Natural killer cell (primary cell): ENCODE data around the gene NAPEPLD. TPM values are rescaled to one million over a fixed set of nuclear protein-coding genes. Genes with fewer than 3 reads are reported as not detected.

Experiments used
- ATAC-seq, 3 donors: fragments of 150-1000 bp in 2 of 3; fragments of 200-7000 bp in 1 of 3; cut with Tn5 transposase; 1 replicate in 1 of 3; 2 replicates in 2 of 3; pipeline ENCODE4 v1.10.0; 2021; ENCODE audit warnings: mild to moderate bottlenecking in 2 of 3, moderate library complexity in 2 of 3
- DNase-seq, 2 donors: peaks; one replicate each; pipeline versions ENCODE4 v3.0.0 to v3.0.0-alpha.2; 2013 to 2021; ENCODE audit warnings: mixed read lengths in 1 of 2
- H3K27ac ChIP-seq: one replicate; pipeline ENCODE4 v1.5.1; 2013; ENCODE audit warnings: mild to moderate bottlenecking, low read length
- H3K27me3 ChIP-seq: one replicate; pipeline ENCODE4 v1.6.1; 2013; ENCODE audit warnings: low read length; ENCODE audit not compliant: control insufficient read depth, insufficient read depth
- H3K36me3 ChIP-seq: one replicate; pipeline ENCODE4 v1.6.1; 2013; ENCODE audit warnings: low read length; ENCODE audit not compliant: control insufficient read depth, insufficient read depth
- H3K4me1 ChIP-seq: one replicate; pipeline ENCODE4 v1.6.1; 2013; ENCODE audit warnings: low read length; ENCODE audit not compliant: control insufficient read depth, insufficient read depth
- H3K4me3 ChIP-seq: one replicate; pipeline ENCODE4 v1.5.1; 2013; ENCODE audit warnings: low read length
- H3K9me3 ChIP-seq: one replicate; pipeline ENCODE4 v1.6.1; 2013; ENCODE audit warnings: low read length; ENCODE audit not compliant: control insufficient read depth, insufficient read depth
- H3K27ac Mint-ChIP-seq, 2 donors: one replicate each; pipeline ENCODE4 v1.8.0; 2022; ENCODE audit warnings: mild to moderate bottlenecking in 2 of 2, mixed read lengths in 2 of 2, moderate library complexity in 1 of 2
- H3K27me3 Mint-ChIP-seq, 2 donors: one replicate each; pipeline ENCODE4 v1.8.0; 2022; ENCODE audit warnings: low read depth in 2 of 2, mixed read lengths in 2 of 2
- H3K36me3 Mint-ChIP-seq: one replicate; pipeline ENCODE4 v1.8.0; 2022; ENCODE audit warnings: mixed read lengths
- H3K4me1 Mint-ChIP-seq, 2 donors: one replicate each; pipeline ENCODE4 v1.8.0; 2022; ENCODE audit warnings: mixed read lengths in 2 of 2
- H3K4me3 Mint-ChIP-seq: one replicate; pipeline ENCODE4 v1.8.0; 2022; ENCODE audit warnings: mild to moderate bottlenecking, moderate library complexity, mixed read lengths
- H3K9me3 Mint-ChIP-seq, 2 donors: one replicate each; pipeline ENCODE4 v1.8.0; 2022; ENCODE audit warnings: mixed read lengths in 2 of 2
- WGBS: methylation state at CpG from one replicate; pipeline ENCODE4 v1.1.7; 2013; ENCODE audit warnings: missing lambda C conversion rate; ENCODE audit not compliant: insufficient coverage; 5-methylcytosine and 5-hydroxymethylcytosine counted together
- intact Hi-C: fragments of 100-400 bp; cut with micrococcal nuclease; formaldehyde crosslinking; loops from one replicate; pipeline ENCODE4 v1.14.2; 2022
- total RNA-seq, 4 donors: library from RNA; stranded (reverse); fragments of 120-200 nt in 1 of 4; gene quantifications; one replicate each; pipeline versions ENCODE4 v1.2.3 to v1.2.4, GENCODE V29; 2013 to 2022
- TF ChIP-seq, protein P1 (sequence below): fragments of 200-600 bp; IDR thresholded peaks from one replicate; pipeline ENCODE4 v1.8.0; 2022; ENCODE audit warnings: antibody characterized with exemption

The NAPEPLD gene
- total RNA-seq, 3 donors from 2014 or later (not counting 1 experiment from before 2014, with no cell fraction given): 5.3 to 6.7 (median 5.9) TPM

DNA sequence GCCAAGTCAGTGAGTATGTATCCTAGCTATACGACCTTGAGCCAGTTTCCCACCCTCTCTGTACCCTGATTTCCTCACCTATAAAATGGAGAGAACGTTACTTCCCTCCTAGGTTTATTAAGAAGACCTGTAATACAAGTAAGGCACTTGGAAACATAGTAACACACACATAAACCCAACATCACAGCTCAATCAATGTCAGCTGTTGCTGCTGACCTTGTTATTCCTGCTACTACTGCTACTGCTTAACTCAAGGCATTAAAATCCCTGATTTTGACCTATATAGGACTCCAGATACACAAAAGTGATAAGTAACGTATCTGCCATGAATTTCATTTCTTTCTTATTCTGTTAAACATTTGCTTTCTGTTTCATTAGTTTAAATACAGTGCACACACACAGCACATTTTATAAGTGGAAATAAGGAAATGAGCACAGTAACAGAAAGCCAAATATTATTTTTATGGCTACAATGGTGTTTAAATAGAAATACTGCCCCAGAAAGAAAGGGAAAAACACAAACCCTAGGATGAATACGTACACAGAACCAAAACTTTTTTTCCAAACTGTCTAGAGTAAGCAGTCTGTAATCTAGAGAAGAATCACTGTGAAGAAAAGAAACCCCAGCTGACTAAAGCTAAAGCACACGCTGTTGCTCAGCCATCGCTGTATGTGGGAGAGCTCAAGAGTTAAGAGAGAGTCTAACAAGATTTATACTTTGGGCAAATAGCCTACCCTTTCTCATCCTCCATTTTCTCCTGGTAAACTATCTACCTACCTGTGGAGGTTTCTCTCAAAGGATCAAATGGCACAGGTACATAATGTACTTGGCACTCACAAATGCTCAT lies 19.0 kb downstream of the NAPEPLD start:
- ATAC-seq (no peak), DNase-seq (no peak)
- TF ChIP-seq, protein P1, sequence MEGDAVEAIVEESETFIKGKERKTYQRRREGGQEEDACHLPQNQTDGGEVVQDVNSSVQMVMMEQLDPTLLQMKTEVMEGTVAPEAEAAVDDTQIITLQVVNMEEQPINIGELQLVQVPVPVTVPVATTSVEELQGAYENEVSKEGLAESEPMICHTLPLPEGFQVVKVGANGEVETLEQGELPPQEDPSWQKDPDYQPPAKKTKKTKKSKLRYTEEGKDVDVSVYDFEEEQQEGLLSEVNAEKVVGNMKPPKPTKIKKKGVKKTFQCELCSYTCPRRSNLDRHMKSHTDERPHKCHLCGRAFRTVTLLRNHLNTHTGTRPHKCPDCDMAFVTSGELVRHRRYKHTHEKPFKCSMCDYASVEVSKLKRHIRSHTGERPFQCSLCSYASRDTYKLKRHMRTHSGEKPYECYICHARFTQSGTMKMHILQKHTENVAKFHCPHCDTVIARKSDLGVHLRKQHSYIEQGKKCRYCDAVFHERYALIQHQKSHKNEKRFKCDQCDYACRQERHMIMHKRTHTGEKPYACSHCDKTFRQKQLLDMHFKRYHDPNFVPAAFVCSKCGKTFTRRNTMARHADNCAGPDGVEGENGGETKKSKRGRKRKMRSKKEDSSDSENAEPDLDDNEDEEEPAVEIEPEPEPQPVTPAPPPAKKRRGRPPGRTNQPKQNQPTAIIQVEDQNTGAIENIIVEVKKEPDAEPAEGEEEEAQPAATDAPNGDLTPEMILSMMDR: no peak
- WGBS: 76% methylated on average over 3 of the region's 6 CpGs
- intact Hi-C loops: no loop called here
- Mint-ChIP-seq H3K4me3 (no peak overlapping the region), H3K27ac (peak overlapping the region; percentile 24 to 37), H3K36me3 (peaks cover 17% of the 10 kb centered on the region), H3K4me1 (peaks cover 9 to 12% of the 10 kb centered on the region in 2 donors), H3K27me3 (no peaks in the 10 kb centered on the region), H3K9me3 (no peaks in the 10 kb centered on the region)
- Histone ChIP-seq H3K9me3 (no peaks in the 10 kb centered on the region), H3K36me3 (peaks cover 21% of the 10 kb centered on the region), H3K27ac (no peak overlapping the region), H3K27me3 (no peaks in the 10 kb centered on the region), H3K4me3 (no peak overlapping the region), H3K4me1 (no peaks in the 10 kb centered on the region)

DNA sequence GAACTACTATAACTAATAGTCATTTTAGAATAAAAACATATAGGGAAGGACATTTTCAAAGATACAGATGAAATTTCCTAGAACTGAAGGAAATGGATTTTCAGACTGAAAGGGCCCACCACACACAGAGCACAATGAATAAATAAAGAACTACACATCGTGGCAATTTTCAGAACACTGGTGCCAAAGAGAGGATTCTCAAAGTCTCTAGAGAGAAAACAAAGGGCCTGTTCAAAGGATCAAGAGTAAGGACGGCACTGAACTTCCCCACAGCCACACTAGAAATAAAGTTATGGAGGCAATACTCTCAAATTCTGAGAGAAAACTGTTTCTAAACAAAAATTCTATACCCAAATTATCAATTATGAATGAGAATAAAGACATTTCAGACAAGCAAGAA lies 21.9 kb downstream of the NAPEPLD start:
- H3K4me3 Mint-ChIP-seq: no peak overlapping the region
- Histone ChIP-seq H3K9me3 (no peaks in the 10 kb centered on the region), H3K36me3 (peaks cover 28% of the 10 kb centered on the region), H3K4me3 (no peak overlapping the region), H3K27ac (no peak overlapping the region), H3K4me1 (no peaks in the 10 kb centered on the region), H3K27me3 (no peaks in the 10 kb centered on the region)
- H3K9me3 Mint-ChIP-seq: no peaks in the 10 kb centered on the region
- ATAC-seq (no peak), DNase-seq (no peak)
- intact Hi-C loops: no loop called here
- peaks cover 17% of the 10 kb centered on the region for H3K36me3 Mint-ChIP-seq
- peaks cover 9 to 16% of the 10 kb centered on the region in 2 donors for H3K4me1 Mint-ChIP-seq
- H3K27ac Mint-ChIP-seq: no peak overlapping the region
- no peaks in the 10 kb centered on the region for H3K27me3 Mint-ChIP-seq
- TF ChIP-seq, protein P1: no peak
- 83% methylated on average over 1 of the region's 2 CpGs for WGBS

DNA sequence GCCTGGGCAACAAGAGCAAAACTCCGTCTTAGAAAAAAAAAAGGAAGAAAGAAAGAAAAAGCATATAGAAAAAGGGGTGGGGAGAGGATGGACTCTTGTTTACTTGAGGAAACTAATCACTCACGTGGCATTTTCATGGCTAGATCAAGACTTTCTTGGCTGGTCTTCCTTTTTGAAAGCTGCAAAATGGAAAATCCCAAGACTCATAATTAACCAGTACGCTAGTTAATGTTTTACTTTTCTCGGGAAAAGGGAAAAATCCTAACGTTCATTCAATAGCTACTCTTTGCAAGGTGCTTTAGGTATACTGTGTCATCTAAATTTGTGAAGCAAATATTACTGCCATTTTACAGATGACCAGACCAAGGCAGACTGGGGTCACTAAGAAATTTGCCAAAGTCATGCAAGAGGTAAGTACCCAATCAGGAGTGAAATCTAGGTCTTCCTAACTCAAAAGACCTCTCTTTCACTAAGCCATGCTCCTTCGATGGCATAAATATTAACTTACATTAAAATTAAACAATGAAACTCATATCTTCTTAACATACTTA lies 24.4 kb downstream of the NAPEPLD start:
- H3K9me3 Mint-ChIP-seq: no peaks in the 10 kb centered on the region
- H3K36me3 Mint-ChIP-seq: peaks cover 21% of the 10 kb centered on the region
- no peaks in the 10 kb centered on the region for H3K27me3 Mint-ChIP-seq
- Histone ChIP-seq H3K9me3 (no peaks in the 10 kb centered on the region), H3K4me3 (no peak overlapping the region), H3K36me3 (peaks cover 43% of the 10 kb centered on the region), H3K4me1 (no peaks in the 10 kb centered on the region), H3K27me3 (no peaks in the 10 kb centered on the region), H3K27ac (no peak overlapping the region)
- DNase-seq (no peak), ATAC-seq (no peak)
- intact Hi-C loops: no loop called here
- H3K4me1 Mint-ChIP-seq: peaks cover 0 to 10% of the 10 kb centered on the region in 2 donors
- TF ChIP-seq, protein P1: no peak
- H3K4me3 Mint-ChIP-seq: no peak overlapping the region
- 73% methylated on average over 5 of the region's 6 CpGs for WGBS
- H3K27ac Mint-ChIP-seq: no peak overlapping the region
